NCI-H748 (cell line): Measurements from ENCODE around the gene PIEZO1.

Experiments used
- DNase-seq: peaks from one replicate; lab custom pipeline; 2025; ENCODE audit not compliant: unreplicated experiment; lab: John Stamatoyannopoulos, UW

Gene PIEZO1

GRCh38 chr16:88706965-88707826 lies 77.8 kb downstream of the PIEZO1 start:
- no peak for DNase-seq

GRCh38 chr16:88706229-88706964 lies 78.6 kb downstream of the PIEZO1 start, which contains the start of the genes CTU2 and RNF166:
Gene CTU2 (plus strand): TSS chr16:88706503. CDS start chr16:88706531, 28 bp downstream.
Gene RNF166 (minus strand): TSS chr16:88706408. CDS start chr16:88706325, 83 bp downstream.
- DNase-seq = peak; percentile 84

DNA sequence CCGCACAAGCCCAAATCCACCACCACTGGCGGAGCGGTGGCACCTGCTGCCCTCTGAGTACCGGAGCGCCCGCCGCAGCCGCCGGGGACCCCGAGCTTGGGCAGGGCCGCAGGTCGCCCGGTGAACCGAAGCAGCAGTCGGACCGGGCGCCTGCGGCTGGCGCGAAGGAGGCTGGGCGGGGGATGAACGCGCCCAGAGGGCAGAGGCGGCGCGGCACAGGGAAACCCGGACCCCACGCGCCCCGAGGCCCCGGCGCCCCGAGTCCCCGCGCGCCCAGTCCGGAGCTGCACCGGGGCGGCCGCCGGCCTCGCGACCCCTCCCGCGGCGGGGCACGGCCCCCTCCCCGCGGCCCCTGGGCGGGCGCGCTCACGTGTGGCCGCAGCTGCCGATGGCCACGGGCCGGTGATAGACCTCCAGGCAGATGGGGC lies 79.2 kb downstream of the PIEZO1 start:
- peak; percentile 21 for DNase-seq

DNA sequence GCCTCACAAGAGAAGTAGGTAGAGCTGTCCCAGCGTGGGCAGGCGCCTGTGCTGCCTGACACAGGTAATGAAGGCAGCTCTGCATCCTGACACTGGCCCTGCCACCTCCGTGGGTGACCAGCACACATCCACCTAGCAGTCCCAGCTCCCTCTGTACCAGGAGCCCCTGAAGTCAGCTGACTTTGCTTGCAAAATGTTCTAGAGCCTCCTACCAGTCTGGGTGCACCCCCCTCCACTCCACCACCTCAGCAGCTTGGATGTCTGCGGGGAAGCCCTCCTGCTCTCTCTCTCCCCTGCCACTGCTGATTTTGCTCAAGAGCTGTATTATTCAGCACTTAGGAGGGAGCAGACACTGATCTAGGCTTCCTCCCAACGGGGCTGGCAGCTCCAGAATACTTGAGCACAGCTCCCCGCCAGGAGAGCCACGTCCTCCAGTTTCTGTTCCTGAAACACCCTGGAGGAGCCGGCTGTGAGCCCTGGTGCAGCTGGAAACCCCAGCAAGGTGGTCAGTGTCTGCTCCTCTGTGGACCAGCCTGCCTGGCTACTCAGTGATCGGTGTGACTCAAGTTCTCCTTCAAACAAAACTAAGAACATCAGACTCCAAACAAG lies 79.8 kb downstream of the PIEZO1 start:
- DNase-seq = no peak

- DNase-seq = no peak
Observed at GRCh38 chr16:88703486-88704309, 81.3 kb downstream of the PIEZO1 start.

DNA sequence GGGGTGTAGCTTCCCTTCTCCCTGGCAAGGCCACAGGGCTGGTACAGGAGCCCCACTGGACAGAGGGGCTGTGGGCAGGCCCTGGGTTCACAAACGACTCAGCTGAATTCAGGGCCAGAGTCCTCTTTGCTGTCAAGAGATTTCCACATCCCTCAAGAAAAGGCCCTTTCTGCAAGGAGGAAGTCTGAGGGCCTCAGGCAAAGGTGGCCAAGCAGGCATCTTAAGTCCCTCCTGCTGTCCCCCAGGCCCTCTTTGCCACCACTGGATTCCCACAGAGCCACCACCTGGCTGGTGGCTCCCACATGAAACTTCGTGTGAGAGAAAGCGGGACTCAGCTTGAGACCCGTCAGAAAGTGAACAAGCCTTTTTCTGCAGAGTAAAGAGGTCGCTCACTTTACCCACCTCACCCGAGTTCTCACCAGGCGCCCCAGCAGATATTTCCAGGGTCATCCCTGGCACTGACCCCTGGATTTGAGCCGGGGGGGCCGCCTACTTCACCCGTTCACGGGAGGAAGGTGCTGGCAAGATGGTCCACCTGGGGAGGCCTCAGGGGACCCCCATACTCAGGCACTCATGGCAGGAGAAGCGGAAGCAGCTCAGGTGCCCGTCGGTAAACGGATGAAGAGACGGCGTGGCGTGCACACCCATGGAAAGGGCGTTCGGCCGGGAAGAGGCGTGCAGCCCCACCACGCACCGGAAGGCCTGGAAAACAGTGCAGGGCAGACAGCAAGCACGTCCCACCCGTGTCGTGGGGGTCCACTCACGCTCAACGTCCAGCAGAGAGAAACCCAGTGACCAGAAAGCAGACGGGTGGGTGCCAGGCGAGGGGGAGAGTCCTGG lies 82.4 kb downstream of the PIEZO1 start:
- DNase-seq = no peak

DNA sequence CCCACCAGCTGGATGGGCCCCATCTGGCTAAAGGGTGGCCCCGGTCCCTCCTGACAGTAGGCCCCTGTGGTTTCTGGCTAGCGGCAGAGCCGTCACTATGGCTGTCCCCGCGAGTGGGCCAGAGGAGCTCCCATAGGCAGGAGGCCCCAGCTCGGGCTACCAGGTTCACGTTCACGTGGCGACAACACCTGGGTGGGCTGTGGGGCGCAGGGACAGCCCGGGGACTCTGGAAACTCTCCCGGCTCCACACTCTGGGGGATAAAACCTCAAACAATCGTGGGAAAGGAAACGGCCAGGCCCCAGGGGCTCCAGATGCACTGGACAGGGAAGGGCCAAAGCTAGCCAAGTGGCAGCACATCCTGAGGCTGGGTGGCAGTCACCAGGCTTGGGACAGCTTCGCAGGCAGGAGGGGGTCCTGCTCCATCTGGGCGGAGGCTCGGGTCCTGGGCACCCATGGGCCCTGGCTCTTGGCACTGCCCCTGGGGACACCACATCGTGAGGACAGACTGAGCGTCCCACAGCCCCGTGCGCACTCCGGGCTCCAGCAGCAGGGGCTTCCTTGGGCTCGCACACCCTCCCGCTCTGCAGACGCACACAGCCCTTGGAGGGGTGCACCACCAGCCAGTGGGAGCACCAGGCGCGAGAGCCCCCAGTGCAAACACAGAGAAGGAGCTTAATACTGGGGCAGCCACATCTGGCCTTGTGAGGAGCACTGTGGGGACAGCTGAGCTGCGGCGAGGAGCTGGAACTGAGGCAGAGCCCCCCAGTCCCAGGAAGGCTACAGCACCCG lies 83.2 kb downstream of the PIEZO1 start:
- DNase-seq = no peak

DNA sequence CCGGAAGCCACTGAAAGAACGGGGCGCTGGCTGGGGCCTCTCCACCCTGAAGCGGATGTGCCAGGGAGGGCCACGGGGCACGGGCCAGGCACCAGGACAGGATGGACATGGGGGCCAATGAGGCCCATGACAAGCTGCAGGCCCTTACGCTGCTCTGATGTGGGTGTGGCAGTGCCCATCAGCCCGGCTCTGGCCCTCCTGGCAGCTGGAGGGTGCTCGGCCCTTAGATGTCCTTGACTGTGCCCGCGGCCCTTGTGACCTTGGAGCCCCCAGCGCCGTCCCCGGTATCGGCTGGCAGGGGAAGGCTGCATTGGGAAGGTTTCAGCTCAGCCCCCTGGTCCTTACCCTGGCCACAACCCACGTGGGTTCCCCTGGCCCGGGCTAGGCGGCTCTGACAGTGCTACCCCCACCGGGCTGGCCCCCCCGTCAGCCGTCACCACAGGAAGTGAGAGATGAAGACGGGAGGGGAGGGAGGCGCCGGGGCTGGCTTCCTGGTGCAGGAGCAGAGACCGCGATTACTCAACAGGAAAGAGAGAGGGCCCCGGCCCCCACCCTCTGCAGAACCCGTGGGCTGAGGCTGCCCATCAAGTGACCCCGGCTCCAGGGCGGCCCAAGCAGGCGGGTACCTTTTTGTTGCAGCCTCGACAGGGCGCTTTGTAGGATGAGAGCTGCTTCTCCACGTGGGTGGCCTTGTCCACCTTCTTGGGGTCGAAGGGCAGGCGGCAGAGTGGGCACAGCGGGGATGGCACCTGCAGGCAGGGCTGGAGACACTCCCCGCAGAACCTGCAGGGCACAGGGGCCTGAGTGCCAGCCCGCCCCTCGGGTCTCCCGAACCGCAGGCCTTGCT lies 84.2 kb downstream of the PIEZO1 start:
- no peak for DNase-seq

DNA sequence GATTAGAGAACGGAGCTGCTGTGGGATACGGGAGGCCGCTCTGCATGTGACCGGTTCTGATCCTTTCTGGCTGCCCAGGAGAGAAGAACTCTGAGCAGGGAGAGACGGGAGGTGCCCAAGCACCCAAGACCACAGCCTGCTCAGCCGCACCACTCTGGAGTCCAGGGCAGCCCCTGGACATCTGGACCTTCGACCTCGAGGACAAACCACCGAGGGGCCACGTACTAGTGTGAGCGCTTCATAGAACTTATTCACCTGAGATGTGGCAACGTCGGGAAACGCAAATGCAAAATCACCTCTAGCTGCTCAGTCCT lies 84.7 kb downstream of the PIEZO1 start:
- no peak for DNase-seq

- DNase-seq = no peak
Observed at GRCh38 chr16:88699180-88699579, 85.8 kb downstream of the PIEZO1 start.

GRCh38 chr16:88698646-88699045 lies 86.4 kb downstream of the PIEZO1 start:
- DNase-seq = no peak

DNA sequence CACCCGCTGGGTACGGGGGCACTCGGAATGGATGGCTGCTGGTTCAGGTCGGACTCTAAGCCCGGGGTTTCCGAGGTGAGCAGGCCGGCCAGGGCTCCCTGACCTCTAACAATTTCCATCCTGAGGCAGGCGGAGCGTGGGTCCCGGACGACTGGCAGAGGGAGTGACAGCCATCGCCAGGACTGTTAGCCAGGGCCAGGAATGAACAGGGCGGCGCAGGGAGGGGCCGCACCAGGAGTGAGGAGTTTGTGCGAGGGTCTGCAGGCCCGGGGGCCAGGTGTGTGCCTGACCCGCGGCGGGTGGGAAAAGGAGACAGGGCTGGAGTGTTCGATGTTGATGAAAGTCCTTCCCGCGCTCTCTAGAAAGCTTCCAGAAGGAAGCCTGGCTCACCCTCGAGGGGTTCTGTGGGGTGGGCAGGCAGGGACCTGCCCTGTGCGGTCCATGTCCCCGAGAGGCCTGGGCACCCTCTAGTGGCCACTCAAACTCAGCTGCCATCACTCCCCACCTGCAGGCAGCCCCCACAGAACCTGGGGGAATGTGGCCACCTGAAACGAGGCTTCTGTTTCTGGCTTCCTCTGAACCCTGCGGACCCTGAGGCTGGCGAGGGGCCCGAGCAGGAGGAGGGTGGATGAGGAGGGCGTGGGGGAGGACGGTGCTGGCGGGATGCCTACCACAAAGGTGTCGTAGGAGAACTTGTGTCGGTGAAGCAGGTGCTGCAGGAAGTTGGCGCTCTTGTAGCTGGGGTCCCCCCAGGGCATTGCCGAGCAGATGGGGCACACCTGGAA lies 87.0 kb downstream of the PIEZO1 start:
- DNase-seq = no peak

- DNase-seq = no peak
Observed at GRCh38 chr16:88697116-88697830, 87.7 kb downstream of the PIEZO1 start.

GRCh38 chr16:88696441-88696840 lies 88.6 kb downstream of the PIEZO1 start:
- no peak for DNase-seq

DNA sequence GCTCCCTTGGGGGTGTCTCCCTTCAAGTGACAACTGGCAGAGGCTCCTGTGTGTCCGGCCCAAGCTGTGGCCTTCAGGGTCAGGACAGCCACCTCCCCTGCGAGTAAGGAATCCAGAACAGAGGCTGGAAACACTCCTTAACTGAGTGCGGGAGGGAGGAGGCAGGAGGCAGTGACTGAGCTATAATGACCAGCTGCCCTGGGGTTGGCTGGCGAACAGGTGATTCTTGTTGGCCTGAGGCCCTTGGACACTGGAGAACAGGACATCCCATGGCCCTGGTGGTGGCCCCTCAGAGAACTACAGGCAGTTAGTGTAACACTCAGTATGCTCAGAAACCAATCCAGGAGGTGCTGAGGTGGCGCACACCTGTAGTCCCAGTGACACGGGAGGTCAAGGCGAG lies 89.3 kb downstream of the PIEZO1 start:
- no peak for DNase-seq

DNA sequence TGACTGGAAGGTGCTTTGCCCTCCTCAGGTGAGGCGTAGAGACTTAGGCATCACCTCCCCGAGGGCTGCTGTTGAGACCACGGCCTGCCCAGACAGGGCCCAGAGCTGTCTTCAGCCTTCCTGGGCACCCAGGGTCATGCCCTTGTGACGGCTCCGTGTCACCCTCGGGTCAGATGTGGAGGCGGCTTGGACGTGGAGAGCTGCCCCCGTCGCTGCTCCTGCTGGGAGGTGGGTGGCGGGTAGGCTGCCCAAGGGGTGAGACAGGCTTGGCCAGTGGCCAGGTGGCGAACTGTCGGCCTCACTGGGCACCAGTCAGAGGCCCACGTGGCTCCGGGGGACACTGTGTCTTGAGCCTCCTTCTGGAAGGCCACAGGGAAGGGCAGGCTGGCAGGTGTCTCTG lies 89.8 kb downstream of the PIEZO1 start:
- DNase-seq = no peak
